Neuronal stem cell (in vitro differentiated cells): ENCODE measurements around the gene DUSP10.

Experiments used
- DNase-seq: peaks from one replicate; pipeline ENCODE4 v3.0.0-alpha.2; 2013; ENCODE audit warnings: low spot score
- H2AFZ ChIP-seq: one replicate; pipeline ENCODE4 v1.6.1; 2013; ENCODE audit warnings: mild to moderate bottlenecking, low read length, inconsistent platforms
- H2AK5ac ChIP-seq: 2 replicates; pipeline ENCODE4 v1.6.1; 2013; ENCODE audit warnings: low read depth, mild to moderate bottlenecking, inconsistent platforms, low read length, moderate library complexity, mixed read lengths
- H2BK120ac ChIP-seq: 2 replicates; pipeline ENCODE4 v1.6.1; 2013; ENCODE audit warnings: low read depth, mild to moderate bottlenecking, inconsistent platforms, low read length, moderate library complexity, mixed read lengths
- H2BK12ac ChIP-seq: one replicate; pipeline ENCODE4 v1.6.1; 2013; ENCODE audit warnings: low read length, inconsistent platforms
- H2BK15ac ChIP-seq: 2 replicates; pipeline ENCODE4 v1.6.1; 2013; ENCODE audit warnings: mild to moderate bottlenecking, low read length, inconsistent platforms, mixed read lengths
- H2BK5ac ChIP-seq: one replicate; pipeline ENCODE4 v1.6.1; 2013; ENCODE audit warnings: inconsistent platforms, mild to moderate bottlenecking, low read length, moderate library complexity
- H3K14ac ChIP-seq: one replicate; pipeline ENCODE4 v1.6.1; 2013; ENCODE audit warnings: low read length, inconsistent platforms
- H3K18ac ChIP-seq: 2 replicates; pipeline ENCODE4 v1.6.1; 2013; ENCODE audit warnings: low read length, inconsistent platforms
- H3K23ac ChIP-seq: 2 replicates; pipeline ENCODE4 v1.6.1; 2013; ENCODE audit warnings: low read depth, mild to moderate bottlenecking, mixed read lengths, low read length, inconsistent platforms; ENCODE audit not compliant: poor library complexity
- H3K27ac ChIP-seq: replicated peaks from 3 replicates; pipeline ENCODE4 v1.5.1; 2013; ENCODE audit warnings: low read length, inconsistent platforms
- H3K27me3 ChIP-seq, 3 experiments: 2 replicates each; pipeline ENCODE4 v1.6.1; 2013; ENCODE audit warnings: low read length in 3 of 3, mild to moderate bottlenecking in 2 of 3, inconsistent platforms in 1 of 3, low read depth in 1 of 3, mixed read lengths in 1 of 3, moderate library complexity in 1 of 3; ENCODE audit not compliant: control insufficient read depth in 3 of 3, insufficient read depth in 3 of 3
- H3K36me3 ChIP-seq, 2 donors: replicated peaks in 1 of 2; 2 replicates each; pipeline ENCODE4 v1.6.1; 2013; ENCODE audit warnings: low read length in 2 of 2; ENCODE audit not compliant: control insufficient read depth in 2 of 2, insufficient read depth in 2 of 2
- H3K4ac ChIP-seq: 2 replicates; pipeline ENCODE4 v1.6.1; 2013; ENCODE audit warnings: inconsistent platforms, mild to moderate bottlenecking, low read length, moderate library complexity
- H3K4me1 ChIP-seq, 2 donors: 1 replicate in 1 of 2; 2 replicates in 1 of 2; pipeline ENCODE4 v1.6.1; 2013; ENCODE audit warnings: low read length in 2 of 2, low read depth in 1 of 2; ENCODE audit not compliant: control insufficient read depth in 2 of 2, insufficient read depth in 1 of 2
- H3K4me2 ChIP-seq: one replicate; pipeline ENCODE4 v1.6.1; 2013; ENCODE audit warnings: mild to moderate bottlenecking, low read length, inconsistent platforms; ENCODE audit not compliant: insufficient read depth, poor library complexity, severe bottlenecking
- H3K4me3 ChIP-seq, 2 donors: 2 replicates each; pipeline ENCODE4 v1.5.1; 2013; ENCODE audit warnings: low read length in 2 of 2, mild to moderate bottlenecking in 2 of 2, inconsistent platforms in 1 of 2, moderate library complexity in 1 of 2
- H3K79me1 ChIP-seq: one replicate; pipeline ENCODE4 v1.6.1; 2013; ENCODE audit warnings: low read depth, mild to moderate bottlenecking, inconsistent platforms, low read length, moderate library complexity
- H3K9ac ChIP-seq: one replicate; pipeline ENCODE4 v1.6.1; 2013; ENCODE audit warnings: mild to moderate bottlenecking, low read depth, low read length, inconsistent platforms; ENCODE audit not compliant: poor library complexity
- H3K9me3 ChIP-seq, 2 donors: replicated peaks in 1 of 2; 2 replicates each; pipeline versions ENCODE3 to v1.6.1; 2013; ENCODE audit warnings: low read length in 2 of 2, mild to moderate bottlenecking in 2 of 2, inconsistent platforms in 1 of 2, low read depth in 1 of 2, mixed read lengths in 1 of 2, moderate library complexity in 1 of 2; ENCODE audit not compliant: control insufficient read depth in 2 of 2, insufficient read depth in 1 of 2
- H4K8ac ChIP-seq: one replicate; pipeline ENCODE4 v1.6.1; 2013; ENCODE audit warnings: low read depth, mild to moderate bottlenecking, inconsistent platforms, low read length, moderate library complexity
- H4K91ac ChIP-seq: one replicate; pipeline ENCODE4 v1.6.1; 2013; ENCODE audit warnings: low read length, low read depth, mild to moderate bottlenecking, inconsistent platforms; ENCODE audit not compliant: poor library complexity
- WGBS, 2 donors: extraction: QIAGEN DNeasy Blood & Tissue Kit; methylation state at CpG; one replicate each; pipeline ENCODE4 v1.1.7; 2013; ENCODE audit warnings: missing lambda C conversion rate in 2 of 2, mixed read lengths in 1 of 2; ENCODE audit not compliant: insufficient read length in 2 of 2, insufficient replicate concordance in 1 of 2; ENCODE audit errors: extremely low coverage in 2 of 2; 5-methylcytosine and 5-hydroxymethylcytosine counted together

DUSP10 gene

GRCh38 chr1:221672239-221672645 is 69.6 kb downstream of the DUSP10 start:
- H3K9me3 ChIP-seq, result no peaks in the 10 kb centered on the region
- H3K23ac ChIP-seq, result no peak overlapping the region
- H2BK15ac ChIP-seq, result no peak overlapping the region
- no peaks in the 10 kb centered on the region for H3K79me1 ChIP-seq
- H2AFZ ChIP-seq, result no peak overlapping the region
- H3K27ac ChIP-seq, result no peak overlapping the region
- H2BK120ac ChIP-seq, result no peak overlapping the region
- H4K91ac ChIP-seq, result no peak overlapping the region
- no peak overlapping the region for H3K4me2 ChIP-seq
- H3K18ac ChIP-seq, result no peak overlapping the region
- no peaks in the 10 kb centered on the region for H3K27me3 ChIP-seq
- H3K4me3 ChIP-seq, result no peak overlapping the region
- no peak overlapping the region for H3K14ac ChIP-seq
- DNase-seq, result no peak
- no peak overlapping the region for H2BK5ac ChIP-seq
- H3K36me3 ChIP-seq, result no peaks in the 10 kb centered on the region
- no peak overlapping the region for H3K4ac ChIP-seq
- no peak overlapping the region for H2AK5ac ChIP-seq
- no peak overlapping the region for H3K9ac ChIP-seq
- WGBS, 2 donors, result no CpG with 5 or more reads among the region's 2 CpGs
- no peak overlapping the region for H4K8ac ChIP-seq
- H2BK12ac ChIP-seq, result no peak overlapping the region
- no peaks in the 10 kb centered on the region for H3K4me1 ChIP-seq

- H3K14ac ChIP-seq, result no peak overlapping the region
- no peaks in the 10 kb centered on the region for H3K27me3 ChIP-seq
- H2BK15ac ChIP-seq, result no peak overlapping the region
- no peak overlapping the region for H4K91ac ChIP-seq
- H3K18ac ChIP-seq, result no peak overlapping the region
- no peak overlapping the region for H3K27ac ChIP-seq
- H2AFZ ChIP-seq, result no peak overlapping the region
- no peak overlapping the region for H3K4me2 ChIP-seq
- no peak overlapping the region for H3K23ac ChIP-seq
- H3K4me3 ChIP-seq, result no peak overlapping the region
- no peak overlapping the region for H2BK120ac ChIP-seq
- H3K4ac ChIP-seq, result no peak overlapping the region
- H2BK12ac ChIP-seq, result no peak overlapping the region
- H4K8ac ChIP-seq, result no peak overlapping the region
- H3K36me3 ChIP-seq, result no peaks in the 10 kb centered on the region
- no peak for DNase-seq
- H2AK5ac ChIP-seq, result no peak overlapping the region
- no peak overlapping the region for H3K9ac ChIP-seq
- no peaks in the 10 kb centered on the region for H3K4me1 ChIP-seq
- WGBS, 2 donors, result no CpG with 5 or more reads among the region's 2 CpGs
- H3K79me1 ChIP-seq, result no peaks in the 10 kb centered on the region
- no peak overlapping the region for H2BK5ac ChIP-seq
- H3K9me3 ChIP-seq, result no peaks in the 10 kb centered on the region
Observed at GRCh38 chr1:221670081-221670480, 71.8 kb downstream of the DUSP10 start.

GRCh38 chr1:221669441-221669840 is 72.4 kb downstream of the DUSP10 start:
- Histone ChIP-seq H3K14ac (no peak overlapping the region), H4K8ac (no peak overlapping the region), H4K91ac (no peak overlapping the region), H3K18ac (no peak overlapping the region), H3K79me1 (no peaks in the 10 kb centered on the region), H2BK5ac (no peak overlapping the region), H2BK12ac (no peak overlapping the region), H2BK120ac (no peak overlapping the region), H3K9me3 (no peaks in the 10 kb centered on the region), H3K9ac (no peak overlapping the region), H3K4me2 (no peak overlapping the region), H3K4me1 (no peaks in the 10 kb centered on the region), H2AFZ (no peak overlapping the region), H2BK15ac (no peak overlapping the region), H3K36me3 (no peaks in the 10 kb centered on the region), H3K27me3 (no peaks in the 10 kb centered on the region), H3K27ac (no peak overlapping the region), H3K4ac (no peak overlapping the region), H2AK5ac (no peak overlapping the region), H3K23ac (no peak overlapping the region), H3K4me3 (no peak overlapping the region)
- no peak for DNase-seq

- Histone ChIP-seq H3K23ac (no peak overlapping the region), H2AFZ (no peak overlapping the region), H3K79me1 (no peaks in the 10 kb centered on the region), H2BK12ac (no peak overlapping the region), H3K4ac (no peak overlapping the region), H3K4me3 (no peak overlapping the region), H2BK15ac (no peak overlapping the region), H3K27ac (no peak overlapping the region), H3K4me1 (no peaks in the 10 kb centered on the region), H4K91ac (no peak overlapping the region), H2BK5ac (no peak overlapping the region), H3K18ac (no peak overlapping the region), H2BK120ac (no peak overlapping the region), H3K9me3 (no peaks in the 10 kb centered on the region), H3K27me3 (no peaks in the 10 kb centered on the region), H2AK5ac (no peak overlapping the region), H4K8ac (no peak overlapping the region), H3K36me3 (no peaks in the 10 kb centered on the region), H3K9ac (no peak overlapping the region), H3K4me2 (no peak overlapping the region), H3K14ac (no peak overlapping the region)
- no peak for DNase-seq
- WGBS, 2 donors, result no CpG with 5 or more reads among the region's 3 CpGs
Observed at GRCh38 chr1:221667504-221667903, 74.4 kb downstream of the DUSP10 start.
